Small intestine (tissue), 7 donors: ENCODE measurements around the gene ITIH1. TPM values are rescaled to one million over a fixed set of nuclear protein-coding genes. Genes with fewer than 3 reads are reported as not detected.

Source experiments
- DNase-seq, 2 donors: peaks; one replicate each; pipeline versions ENCODE4 v3.0.0 to v3.0.0-alpha.2; 2013
- FAIRE-seq: peaks from 2 replicates; lab custom pipeline; 2012; peaks lifted over from hg19 to GRCh38; lab: Jason Lieb, UNC
- H3K27ac ChIP-seq, 3 donors: one replicate each; pipeline ENCODE4 v1.5.1; 2013; ENCODE audit warnings: low read length in 2 of 3, mild to moderate bottlenecking in 2 of 3, control low read depth in 1 of 3, inconsistent platforms in 1 of 3, low read depth in 1 of 3, moderate library complexity in 1 of 3
- H3K27me3 ChIP-seq, 3 donors: one replicate each; pipeline ENCODE4 v1.6.1; 2013; ENCODE audit warnings: low read length in 3 of 3, inconsistent platforms in 1 of 3; ENCODE audit not compliant: control insufficient read depth in 3 of 3, insufficient read depth in 3 of 3
- H3K36me3 ChIP-seq, 3 donors: one replicate each; pipeline ENCODE4 v1.6.1; 2013; ENCODE audit warnings: low read length in 3 of 3, inconsistent platforms in 1 of 3, low read depth in 1 of 3, mild to moderate bottlenecking in 1 of 3, moderate library complexity in 1 of 3; ENCODE audit not compliant: control insufficient read depth in 3 of 3, insufficient read depth in 2 of 3
- H3K4me1 ChIP-seq, 3 donors: one replicate each; pipeline ENCODE4 v1.6.1; 2013; ENCODE audit warnings: low read length in 2 of 3, inconsistent platforms in 1 of 3, low read depth in 1 of 3, mild to moderate bottlenecking in 1 of 3, moderate library complexity in 1 of 3; ENCODE audit not compliant: control insufficient read depth in 3 of 3, insufficient read depth in 2 of 3
- H3K4me3 ChIP-seq, 3 donors: one replicate each; pipeline ENCODE4 v1.5.1; 2013; ENCODE audit warnings: low read length in 3 of 3, control low read depth in 1 of 3, inconsistent platforms in 1 of 3, low read depth in 1 of 3, mild to moderate bottlenecking in 1 of 3, moderate library complexity in 1 of 3
- H3K9me3 ChIP-seq, 2 donors: one replicate each; pipeline ENCODE4 v1.6.1; 2013; ENCODE audit warnings: low read depth in 1 of 2, low read length in 1 of 2; ENCODE audit not compliant: control insufficient read depth in 2 of 2, insufficient read depth in 1 of 2
- WGBS, 3 donors: extraction: QIAGEN DNeasy Blood & Tissue Kit; methylation state at CpG; one replicate each; pipeline ENCODE4 v1.1.7; 2013; 5-methylcytosine and 5-hydroxymethylcytosine counted together
- polyA plus RNA-seq, 4 donors: library from polyadenylated mRNA; stranded (reverse) in 3 of 4; unstranded in 1 of 4; fragments of 200-250 nt in 3 of 4; fragments of 120-200 nt in 1 of 4; gene quantifications; one replicate each; pipeline versions ENCODE4 v1.2.1 to v1.2.3, GENCODE V29; 2013
- donor health status: healthy with polysubstance abuse.
- donor health status: control.
- donor health status: control.
- donor health status: Bipolar disorder and iron deficiency.
- donor health status: healthy.

Gene ITIH1
- polyA plus RNA-seq, 4 donors = 0.13 to 0.58 TPM; not detected in 2

- H3K4me1 ChIP-seq = peaks cover 0 to 30% (median 0%) of the 10 kb centered on the region in 3 donors
- no peak overlapping the region for H3K4me3 ChIP-seq
- peaks cover 0 to 2% (median 0%) of the 10 kb centered on the region in 3 donors for H3K27me3 ChIP-seq
- H3K9me3 ChIP-seq = no peaks in the 10 kb centered on the region
- WGBS, 3 donors = 78 to 87% (median 82%) methylated on average over 17 of the region's 17 CpGs
- FAIRE-seq = no peak
- H3K36me3 ChIP-seq = no peaks in the 10 kb centered on the region
- H3K27ac ChIP-seq = no peak overlapping the region
- no peak for DNase-seq
Measured at GRCh38 chr3:52777959-52778805, 783 bp downstream of the ITIH1 start.

DNA sequence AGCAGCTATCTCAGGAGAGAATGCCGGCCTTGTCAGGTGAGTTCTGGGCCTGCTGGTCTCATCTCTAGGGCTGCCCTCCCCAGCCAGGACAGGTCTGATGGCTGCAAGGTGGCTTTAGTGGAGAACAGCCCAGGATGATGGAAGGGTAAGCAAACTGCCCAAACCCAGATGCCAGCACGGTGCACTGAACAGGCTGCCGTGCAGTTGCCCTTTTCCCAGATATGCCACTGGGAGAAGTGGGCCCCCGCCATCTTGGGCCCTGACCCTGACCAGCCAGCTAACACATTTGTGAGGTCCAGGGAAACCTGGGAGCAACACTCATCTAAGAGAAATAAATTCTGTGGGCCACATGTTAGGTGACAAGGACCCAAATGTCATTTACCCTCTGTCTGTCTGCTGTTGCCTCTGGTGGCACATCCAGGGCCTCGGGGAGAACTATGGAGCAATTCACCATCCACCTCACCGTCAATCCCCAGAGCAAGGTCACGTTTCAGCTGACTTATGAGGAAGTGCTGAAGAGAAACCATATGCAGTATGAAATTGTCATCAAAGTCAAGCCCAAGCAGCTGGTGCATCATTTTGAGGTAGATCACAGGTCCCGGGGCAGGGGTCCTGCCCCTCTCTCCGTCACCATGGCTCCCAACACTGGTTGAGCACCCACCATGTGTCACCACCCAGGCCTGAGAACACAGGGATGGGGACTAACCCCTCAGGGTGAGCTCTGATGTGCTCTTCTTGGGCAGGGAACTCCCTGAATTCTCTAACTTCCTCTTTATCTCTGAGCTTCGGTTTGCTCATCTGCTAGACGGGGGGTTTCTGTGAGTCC lies 1.8 kb downstream of the ITIH1 start:
- no peak for FAIRE-seq

DNA sequence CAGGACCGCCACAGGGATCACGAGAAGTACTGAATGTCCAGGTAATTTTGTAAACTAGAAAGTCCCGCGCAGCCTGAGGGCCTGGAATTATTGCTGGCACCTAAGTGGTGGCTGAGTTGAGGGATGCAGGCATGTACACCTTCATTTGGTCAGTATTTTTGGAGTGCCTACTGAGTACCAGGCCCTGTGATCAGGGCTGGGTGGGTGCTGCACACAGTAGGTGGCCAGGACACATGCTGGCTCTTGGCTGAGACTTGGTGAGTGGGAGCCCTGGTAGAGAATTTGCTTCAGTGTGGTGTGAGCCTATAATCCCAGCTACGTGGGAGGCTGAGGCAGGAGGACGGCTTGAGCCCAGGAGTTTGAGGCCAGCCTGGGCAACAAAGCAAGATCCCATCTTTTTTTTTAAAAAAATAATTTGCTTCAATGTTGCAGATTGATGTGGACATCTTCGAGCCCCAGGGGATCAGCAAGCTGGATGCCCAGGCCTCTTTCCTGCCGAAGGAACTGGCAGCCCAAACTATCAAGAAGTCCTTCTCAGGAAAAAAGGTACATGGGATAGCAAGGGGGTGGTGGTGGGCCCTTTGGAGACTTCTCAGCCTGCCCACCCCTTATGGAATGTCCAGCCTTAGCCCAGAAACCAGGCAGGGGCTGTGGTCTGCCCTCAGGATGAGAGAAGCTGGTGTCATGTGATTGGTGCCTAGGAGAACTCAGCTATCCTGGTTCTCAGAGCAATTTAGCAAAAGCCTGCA lies 2.6 kb downstream of the ITIH1 start:
- no peaks in the 10 kb centered on the region for H3K9me3 ChIP-seq
- H3K4me3 ChIP-seq = no peak overlapping the region
- DNase-seq = no peak
- FAIRE-seq = no peak
- H3K27ac ChIP-seq = no peak overlapping the region
- peaks cover 0 to 27% (median 0%) of the 10 kb centered on the region in 3 donors for H3K4me1 ChIP-seq
- peaks cover 0 to 2% (median 0%) of the 10 kb centered on the region in 3 donors for H3K27me3 ChIP-seq
- H3K36me3 ChIP-seq = no peaks in the 10 kb centered on the region
- 83 to 91% (median 84%) methylated on average over 8 of the region's 8 CpGs for WGBS, 3 donors

More for the DNA sequence above, 1.8 kb downstream of the ITIH1 start:
- Histone ChIP-seq H3K4me1 (peaks cover 0 to 30% (median 0%) of the 10 kb centered on the region in 3 donors), H3K27me3 (peaks cover 0 to 2% (median 0%) of the 10 kb centered on the region in 3 donors), H3K36me3 (no peaks in the 10 kb centered on the region), H3K4me3 (no peak overlapping the region), H3K9me3 (no peaks in the 10 kb centered on the region), H3K27ac (no peak overlapping the region)
- 77 to 78% (median 77%) methylated on average over 11 of the region's 11 CpGs for WGBS, 3 donors
- DNase-seq = no peak

DNA sequence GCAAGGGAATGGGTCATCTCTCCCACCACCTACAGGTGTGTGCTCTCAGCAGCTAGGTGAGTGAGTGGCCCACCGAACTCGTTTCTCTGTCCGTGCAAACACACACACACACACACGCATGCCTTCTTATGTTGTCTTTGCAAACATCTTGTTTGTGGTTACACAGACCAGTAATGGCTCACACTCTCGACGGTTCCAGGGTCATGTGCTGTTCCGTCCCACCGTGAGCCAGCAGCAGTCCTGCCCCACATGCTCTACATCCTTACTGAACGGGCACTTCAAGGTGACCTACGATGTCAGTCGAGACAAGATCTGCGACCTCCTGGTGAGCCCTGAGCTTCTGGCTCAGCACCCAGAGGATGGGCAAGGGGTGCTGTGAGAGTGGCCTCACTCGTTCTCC lies 4.3 kb downstream of the ITIH1 start:
- Histone ChIP-seq H3K36me3 (no peaks in the 10 kb centered on the region), H3K27me3 (peaks cover 0 to 2% (median 0%) of the 10 kb centered on the region in 3 donors), H3K4me1 (peaks cover 0 to 10% (median 0%) of the 10 kb centered on the region in 3 donors), H3K27ac (no peak overlapping the region), H3K9me3 (no peaks in the 10 kb centered on the region), H3K4me3 (no peak overlapping the region)
- no peak for FAIRE-seq
- no peak for DNase-seq
- WGBS, 3 donors = 48 to 62% (median 57%) methylated on average over 13 of the region's 13 CpGs

DNA sequence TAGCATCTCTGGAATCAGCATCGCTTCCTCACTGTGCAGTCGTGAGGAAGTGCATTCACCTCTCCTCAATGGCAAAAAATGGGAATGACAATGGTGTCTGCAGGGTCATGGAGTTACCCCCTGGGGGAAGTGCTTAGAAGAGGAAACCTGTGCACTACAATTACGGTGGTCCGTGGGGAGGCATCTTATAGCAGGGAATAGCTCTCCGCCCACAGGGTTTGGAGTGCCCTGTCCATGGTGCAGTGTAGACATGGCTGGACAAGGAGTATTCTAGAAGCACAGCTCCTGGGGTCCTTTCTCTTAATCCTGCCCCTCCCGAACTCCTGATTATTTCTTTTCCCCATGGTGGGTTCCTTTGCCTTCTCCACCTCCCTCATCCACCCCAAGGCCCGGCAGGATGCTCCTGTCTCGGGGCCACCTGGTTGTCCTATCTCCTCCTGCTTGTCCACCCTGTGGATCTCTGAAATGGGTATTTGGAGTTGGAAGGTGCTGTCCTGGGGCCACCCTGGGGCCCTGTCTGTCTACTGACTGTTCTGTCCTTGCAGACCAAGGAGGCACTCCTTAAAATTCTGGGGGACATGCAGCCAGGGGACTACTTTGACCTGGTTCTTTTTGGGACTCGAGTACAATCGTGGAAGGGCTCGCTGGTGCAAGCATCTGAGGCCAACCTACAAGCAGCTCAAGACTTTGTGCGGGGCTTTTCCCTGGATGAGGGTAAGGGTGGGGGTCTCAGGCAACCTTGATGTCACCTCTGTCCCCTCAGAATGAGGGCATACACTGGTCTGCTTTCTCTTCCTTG lies 5.2 kb downstream of the ITIH1 start:
- peaks cover 0 to 2% (median 0%) of the 10 kb centered on the region in 3 donors for H3K27me3 ChIP-seq
- H3K27ac ChIP-seq = no peak overlapping the region
- WGBS, 3 donors = 73 to 85% (median 81%) methylated on average over 12 of the region's 12 CpGs
- no peaks in the 10 kb centered on the region for H3K36me3 ChIP-seq
- H3K9me3 ChIP-seq = no peaks in the 10 kb centered on the region
- H3K4me1 ChIP-seq = peaks cover 0 to 2% (median 0%) of the 10 kb centered on the region in 3 donors
- no peak for FAIRE-seq
- H3K4me3 ChIP-seq = no peak overlapping the region
- no peak for DNase-seq

- Histone ChIP-seq H3K36me3 (no peaks in the 10 kb centered on the region), H3K27ac (no peak overlapping the region), H3K4me3 (no peak overlapping the region), H3K27me3 (peaks cover 0 to 2% (median 0%) of the 10 kb centered on the region in 3 donors), H3K4me1 (no peaks in the 10 kb centered on the region), H3K9me3 (no peaks in the 10 kb centered on the region)
- FAIRE-seq (no peak), DNase-seq (no peak)
- WGBS, 3 donors = 79 to 88% (median 85%) methylated on average over 3 of the region's 3 CpGs
Measured at GRCh38 chr3:52783211-52783555, 5.8 kb downstream of the ITIH1 start.

GRCh38 chr3:52784021-52784621 lies 6.7 kb downstream of the ITIH1 start:
- no peak for DNase-seq
- H3K27me3 ChIP-seq = peaks cover 0 to 2% (median 0%) of the 10 kb centered on the region in 3 donors
- 77 to 85% (median 77%) methylated on average over 18 of the region's 18 CpGs for WGBS, 3 donors
- H3K36me3 ChIP-seq = no peaks in the 10 kb centered on the region
- FAIRE-seq = no peak
- H3K27ac ChIP-seq = no peak overlapping the region
- H3K4me3 ChIP-seq = no peak overlapping the region
- H3K9me3 ChIP-seq = no peaks in the 10 kb centered on the region
- no peaks in the 10 kb centered on the region for H3K4me1 ChIP-seq
